NCI-H1092 treated with DMSO at 0.1 percent for 48 hours (cell line): Measurements from ENCODE around the gene SCGN.

Experiments used
- DNase-seq: peaks from one replicate; lab custom pipeline; 2025; lab: John Stamatoyannopoulos, UW

Gene SCGN

GRCh38 chr6:25685896-25686295, 33.9 kb downstream of the SCGN start:
- no peak for DNase-seq

GRCh38 chr6:25686856-25687255, 34.8 kb downstream of the SCGN start:
- no peak for DNase-seq

DNA sequence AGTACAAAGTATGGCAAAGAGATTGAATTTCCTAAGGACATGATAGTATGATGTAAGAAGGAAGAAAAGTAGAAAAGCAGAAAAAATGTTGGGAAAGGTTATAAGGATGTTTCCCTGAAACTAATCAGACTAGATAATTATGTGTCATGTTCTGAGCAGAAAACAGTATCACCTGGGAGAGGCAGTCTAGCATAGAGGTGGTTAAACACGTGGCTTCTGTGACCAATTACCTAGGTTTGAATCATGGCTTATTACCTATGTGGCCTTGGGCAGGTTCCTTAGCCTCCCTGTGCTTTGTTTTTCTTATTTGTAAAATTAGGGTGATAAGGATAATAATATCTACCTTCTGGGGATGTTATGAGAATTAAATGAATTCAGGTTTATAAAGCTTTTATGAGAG, 38.0 kb downstream of the SCGN start:
- no peak for DNase-seq

DNA sequence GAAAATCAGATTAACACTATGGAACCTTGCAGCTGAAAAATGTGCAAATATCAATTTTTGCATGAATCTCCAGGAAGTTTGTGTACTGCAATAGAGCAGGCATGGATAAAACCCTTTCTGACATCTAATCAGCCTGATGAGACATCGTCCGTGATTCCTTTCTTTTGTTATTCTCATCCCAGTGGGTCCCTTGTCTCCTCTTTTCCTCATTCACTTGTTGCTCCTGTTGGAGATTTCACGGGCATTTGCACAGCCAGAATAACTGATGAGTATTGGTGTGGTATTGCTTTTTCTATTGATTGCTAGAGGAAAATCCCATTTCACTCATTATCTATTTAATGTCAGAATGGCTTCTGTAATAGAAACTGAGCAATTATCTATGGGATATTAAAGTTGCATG, 39.9 kb downstream of the SCGN start:
- no peak for DNase-seq

DNA sequence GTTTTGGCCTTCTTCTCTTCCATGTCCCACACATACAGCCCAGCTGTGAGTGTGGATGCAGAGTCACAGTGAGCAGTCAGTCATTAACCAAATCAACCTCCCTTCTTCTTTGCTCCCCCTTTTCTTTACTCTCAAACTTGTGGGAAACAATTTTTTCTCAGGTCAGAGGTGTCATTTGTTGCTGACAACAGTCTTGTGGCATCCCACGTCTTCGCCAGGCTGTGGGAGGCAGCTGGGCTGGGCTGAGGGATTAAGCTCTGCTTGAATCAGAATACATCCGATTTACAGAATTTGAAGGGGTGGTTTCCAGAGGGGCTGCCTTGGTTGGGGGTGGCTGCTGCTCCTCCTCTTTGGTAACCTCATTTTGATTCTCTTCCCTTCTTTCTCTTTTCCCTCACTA, 40.5 kb downstream of the SCGN start:
- no peak for DNase-seq

DNA sequence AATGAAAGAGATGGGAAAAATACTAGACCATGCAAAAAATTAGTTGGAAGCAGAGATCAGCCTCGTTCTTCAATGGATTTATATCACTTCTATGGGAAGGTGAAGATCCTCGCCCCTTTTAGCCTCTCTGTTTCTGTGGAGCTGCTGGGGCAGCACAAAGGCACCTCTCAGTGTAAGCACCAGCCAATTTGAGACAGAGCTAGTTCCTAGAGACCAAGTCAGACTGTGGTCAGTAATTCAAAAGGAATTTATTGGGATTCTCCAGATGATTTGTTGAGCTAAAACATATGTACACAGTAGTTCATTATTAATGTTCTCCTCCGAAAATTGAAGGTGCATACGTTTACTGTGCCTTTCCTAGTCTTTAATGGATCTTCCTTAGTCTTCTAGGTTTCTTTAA, 42.4 kb downstream of the SCGN start:
- no peak for DNase-seq

DNA sequence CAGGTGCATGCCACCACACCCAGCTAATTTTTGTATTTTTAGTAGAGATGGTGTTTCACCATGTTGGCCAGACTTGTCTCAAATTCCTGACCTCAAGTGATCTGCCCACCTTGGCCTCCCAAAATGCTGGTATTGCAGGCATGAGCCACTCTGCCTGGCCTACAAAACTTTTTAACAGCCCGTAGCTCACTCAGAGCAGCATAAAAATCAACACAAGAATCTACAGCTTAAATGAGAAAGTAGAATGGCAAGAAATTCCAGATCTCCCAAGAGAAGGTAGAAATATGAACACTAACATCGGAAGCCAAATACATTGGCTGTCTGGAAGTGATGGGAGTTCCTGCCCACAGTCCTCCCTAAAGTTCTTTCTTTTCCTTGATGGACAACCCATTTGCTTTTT, 43.7 kb downstream of the SCGN start:
- no peak for DNase-seq

DNA sequence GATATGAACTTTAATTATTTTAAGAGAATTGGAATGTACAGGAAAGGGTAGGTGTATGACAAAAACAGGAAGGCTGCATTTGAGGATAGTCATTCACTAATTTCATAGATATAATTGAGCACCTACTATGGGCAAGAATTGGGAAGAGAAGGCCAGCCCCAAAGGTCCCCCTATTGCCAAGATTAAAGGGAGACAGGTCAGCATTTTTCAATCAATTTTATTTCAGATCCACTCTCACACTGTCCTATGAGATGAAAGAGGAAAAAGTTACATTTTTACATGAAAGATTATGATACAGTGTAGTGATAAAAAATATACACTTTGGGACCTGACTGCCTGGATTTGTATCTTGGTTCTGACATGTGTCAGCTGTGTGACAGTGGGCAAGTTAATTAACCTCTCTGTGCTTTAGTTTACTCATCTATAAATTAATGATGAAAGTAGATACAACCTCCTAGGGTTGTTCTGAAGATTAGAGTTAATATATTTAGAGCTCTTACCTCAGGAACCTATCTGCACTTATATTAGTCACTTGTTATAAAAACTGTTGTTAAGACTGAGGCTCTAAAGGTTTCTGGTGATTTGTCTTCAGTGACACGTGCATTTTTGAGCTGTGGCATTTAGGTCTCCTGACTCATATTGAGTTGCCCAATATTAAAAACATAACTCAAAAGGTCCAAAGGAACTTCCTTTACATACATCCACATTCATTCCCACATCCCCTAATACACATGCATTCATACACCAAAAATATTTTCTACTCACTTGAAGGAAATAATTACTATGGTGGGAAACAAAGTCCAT, 45.7 kb downstream of the SCGN start:
- DNase-seq, result no peak

GRCh38 chr6:25698631-25699030, 46.6 kb downstream of the SCGN start:
- DNase-seq, result no peak

DNA sequence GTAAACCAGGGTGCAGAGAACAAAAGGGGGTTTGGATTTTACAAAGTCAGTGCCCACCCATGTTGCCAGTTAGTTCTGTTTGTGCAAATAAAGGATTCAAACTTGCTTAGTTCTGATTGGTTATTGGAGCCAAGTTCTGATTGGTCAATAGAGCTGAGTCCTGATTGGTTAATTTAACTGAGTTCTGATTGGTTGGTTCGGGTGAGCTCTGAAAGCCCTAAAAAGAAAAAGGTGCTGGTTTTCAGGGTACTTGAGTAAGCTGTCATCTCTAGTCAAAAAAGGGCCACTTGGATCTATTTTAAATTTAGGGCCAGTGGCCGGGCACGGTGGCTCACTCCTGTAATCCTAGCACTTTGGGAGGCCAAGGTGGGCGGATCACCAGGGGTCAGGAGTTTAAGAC, 47.6 kb downstream of the SCGN start:
- DNase-seq, result no peak

GRCh38 chr6:25700761-25701160, 48.7 kb downstream of the SCGN start:
- no peak for DNase-seq

- no peak for DNase-seq
Measured at GRCh38 chr6:25701807-25702206, 49.8 kb downstream of the SCGN start.

- peak; percentile 8 for DNase-seq
Measured at GRCh38 chr6:25703005-25703404, 51.0 kb downstream of the SCGN start.

DNA sequence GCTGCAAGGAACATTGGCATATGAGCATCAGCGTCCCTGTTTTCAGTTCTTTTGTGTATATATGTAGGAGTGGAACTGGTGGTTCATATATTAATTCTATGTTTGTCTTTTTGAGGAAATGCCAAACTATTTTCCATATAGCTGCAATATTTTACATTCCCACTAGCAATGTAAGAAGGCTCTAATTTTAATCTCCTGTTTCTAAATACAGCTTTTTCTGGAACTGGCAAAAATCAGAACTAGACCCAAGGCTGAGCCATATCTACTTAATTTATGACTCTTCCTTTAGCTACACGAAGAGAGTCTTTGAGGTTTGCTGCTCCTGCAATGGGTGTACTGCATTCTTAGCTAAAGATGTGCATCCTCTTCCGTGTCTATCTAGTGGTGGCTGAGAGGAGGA, 52.0 kb downstream of the SCGN start:
- DNase-seq, result no peak

DNA sequence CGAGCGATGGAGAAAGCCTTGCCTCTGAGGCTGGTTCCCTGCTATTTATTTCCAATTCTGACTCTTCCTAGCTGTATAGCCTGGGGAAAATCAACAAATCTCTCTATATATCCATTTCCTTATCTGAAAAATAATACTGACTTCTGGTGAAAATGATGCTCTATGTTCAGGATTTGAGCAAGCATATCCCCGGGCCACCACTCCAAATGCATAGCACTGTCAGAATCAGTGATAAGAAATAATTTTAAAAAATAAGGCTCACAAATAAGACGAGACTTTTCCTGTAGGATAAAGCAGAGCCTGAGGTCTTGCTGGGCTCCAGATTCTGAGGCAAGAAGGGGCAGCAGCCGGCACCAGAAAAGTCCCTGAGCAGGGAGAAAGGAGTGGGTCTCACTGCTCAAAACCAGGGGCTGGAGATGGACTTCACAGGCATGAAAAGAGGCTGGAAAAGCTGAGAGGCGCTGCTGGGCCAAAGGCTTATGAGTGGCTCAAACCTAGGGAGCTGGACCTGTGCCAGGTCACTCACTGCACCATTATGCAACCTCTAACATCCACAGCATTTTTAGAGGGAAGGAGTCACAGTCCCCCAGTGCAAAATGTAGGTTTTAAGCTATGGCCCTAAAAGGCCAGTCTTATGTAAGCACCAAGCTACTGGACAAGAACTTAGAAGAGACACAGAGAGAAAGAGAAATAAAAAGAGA, 54.4 kb downstream of the SCGN start:
- peak; percentile 47 for DNase-seq

DNA sequence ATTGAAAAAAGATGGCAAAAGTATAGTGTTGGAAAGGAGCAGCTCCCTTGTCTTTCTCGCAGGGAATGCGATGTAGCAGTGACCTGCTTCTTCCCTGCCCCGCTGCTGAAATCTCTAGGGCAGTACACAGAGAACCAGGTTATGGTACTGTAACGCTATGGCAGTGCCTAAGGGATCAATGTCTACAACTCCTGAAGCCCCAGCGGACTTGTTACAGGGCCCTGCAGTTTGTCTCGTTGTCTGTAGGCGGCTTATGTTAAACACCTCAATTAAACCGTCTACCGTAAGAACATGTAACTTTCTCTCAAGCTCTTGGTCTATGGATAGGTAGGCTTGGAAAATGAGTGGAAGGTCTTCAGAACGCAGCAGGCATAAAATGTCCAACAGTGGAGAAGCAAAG, 57.7 kb downstream of the SCGN start:
- no peak for DNase-seq

- DNase-seq, result no peak
Measured at GRCh38 chr6:25710287-25710686, 58.3 kb downstream of the SCGN start.

- peak; percentile 14 for DNase-seq
Measured at GRCh38 chr6:25713824-25714223, 61.8 kb downstream of the SCGN start.

GRCh38 chr6:25714765-25715164, 62.8 kb downstream of the SCGN start:
- DNase-seq, result no peak

- DNase-seq, result no peak
Measured at GRCh38 chr6:25715794-25716193, 63.8 kb downstream of the SCGN start.

GRCh38 chr6:25717866-25718740, 66.1 kb downstream of the SCGN start:
- DNase-seq, result peak; percentile 55

DNA sequence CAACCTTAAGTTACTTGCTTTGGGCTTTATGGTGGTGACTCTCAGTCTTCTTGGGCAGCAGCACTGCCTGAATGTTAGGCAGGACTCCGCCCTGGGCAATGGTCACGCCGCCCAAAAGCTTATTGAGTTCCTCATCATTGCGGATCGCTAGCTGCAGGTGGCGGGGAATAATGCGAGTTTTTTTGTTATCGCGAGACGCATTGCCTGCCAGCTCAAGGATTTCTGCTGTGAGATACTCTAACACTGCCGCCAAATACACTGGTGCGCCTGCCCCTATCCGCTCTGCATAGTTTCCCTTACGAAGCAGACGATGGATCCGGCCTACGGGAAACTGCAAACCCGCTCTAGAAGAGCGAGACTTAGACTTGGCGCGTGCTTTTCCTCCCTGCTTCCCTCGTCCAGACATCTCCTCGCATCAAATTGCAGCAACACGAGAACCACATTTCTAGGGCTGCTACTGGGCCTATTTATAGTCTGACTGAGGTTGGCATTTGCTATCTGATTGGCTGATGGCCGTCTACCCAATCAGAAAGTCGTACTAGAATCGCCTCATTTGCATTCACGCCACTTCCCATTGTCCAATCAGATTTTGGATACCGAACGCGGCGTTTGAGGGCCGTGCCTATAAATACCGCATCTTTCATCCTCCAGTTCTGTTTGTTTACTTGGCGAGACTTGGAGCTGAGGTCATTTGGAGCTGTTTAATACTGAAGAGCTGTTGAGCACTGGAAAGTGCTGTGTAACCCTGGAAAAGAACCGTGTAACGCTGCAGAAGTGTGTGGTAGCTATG, 74.3 kb downstream of the SCGN start:
- DNase-seq, result no peak
